Stimulated activated naive CD8-positive, alpha-beta T cell treated with anti-CD3 and anti-CD28 coated beads, Interleukin-15, amount 100 ng/mL, for 72 hours (primary cell): ENCODE data around the gene LRRC14B.

Experiments
- ATAC-seq: fragments of 150-1000 bp; cut with Tn5 transposase; 2 replicates; pipeline ENCODE4 v1.10.0; 2021; ENCODE audit warnings: mild to moderate bottlenecking, moderate library complexity
- DNase-seq, 2 donors: peaks; one replicate each; pipeline ENCODE4 v3.0.0; 2021 to 2022
- H3K27ac Mint-ChIP-seq, 2 donors: one replicate each; pipeline ENCODE4 v1.8.0; 2022; ENCODE audit warnings: mild to moderate bottlenecking in 2 of 2, mixed read lengths in 2 of 2, moderate library complexity in 2 of 2
- H3K27me3 Mint-ChIP-seq: one replicate; pipeline ENCODE4 v1.8.0; 2022; ENCODE audit warnings: mixed read lengths
- H3K4me1 Mint-ChIP-seq: one replicate; pipeline ENCODE4 v1.8.0; 2022; ENCODE audit warnings: mild to moderate bottlenecking, mixed read lengths
- H3K4me3 Mint-ChIP-seq, 2 donors: one replicate each; pipeline ENCODE4 v1.8.0; 2022; ENCODE audit warnings: mild to moderate bottlenecking in 2 of 2, mixed read lengths in 2 of 2, moderate library complexity in 1 of 2
- H3K9me3 Mint-ChIP-seq, 2 donors: one replicate each; pipeline ENCODE4 v1.8.0; 2022; ENCODE audit warnings: mixed read lengths in 2 of 2

The LRRC14B gene

DNA sequence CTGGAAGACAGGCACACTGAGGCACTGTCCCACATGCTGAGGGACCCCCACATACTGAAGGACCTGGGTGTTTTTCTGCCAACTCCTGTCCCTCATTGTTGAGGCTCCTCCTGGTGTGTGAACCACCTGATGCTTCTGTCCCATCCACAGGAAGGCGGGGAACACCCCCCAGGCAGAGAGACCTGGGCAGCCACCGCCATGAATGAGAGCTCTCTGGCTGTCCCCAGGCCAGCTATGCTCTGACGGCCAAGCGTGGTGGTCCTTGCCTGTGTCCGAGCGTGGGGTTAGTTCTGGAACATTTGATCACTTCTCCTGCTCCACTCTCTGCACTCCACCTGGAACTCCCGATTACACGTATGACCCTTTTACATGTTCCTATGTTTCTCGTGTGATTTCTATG, 11.9 kb upstream of the LRRC14B start:
- Mint-ChIP-seq H3K9me3 (no peaks in the 10 kb centered on the region), H3K4me3 (no peak overlapping the region), H3K27me3 (no peaks in the 10 kb centered on the region), H3K4me1 (no peaks in the 10 kb centered on the region), H3K27ac (no peak overlapping the region)
- ATAC-seq (no peak), DNase-seq (no peak)

DNA sequence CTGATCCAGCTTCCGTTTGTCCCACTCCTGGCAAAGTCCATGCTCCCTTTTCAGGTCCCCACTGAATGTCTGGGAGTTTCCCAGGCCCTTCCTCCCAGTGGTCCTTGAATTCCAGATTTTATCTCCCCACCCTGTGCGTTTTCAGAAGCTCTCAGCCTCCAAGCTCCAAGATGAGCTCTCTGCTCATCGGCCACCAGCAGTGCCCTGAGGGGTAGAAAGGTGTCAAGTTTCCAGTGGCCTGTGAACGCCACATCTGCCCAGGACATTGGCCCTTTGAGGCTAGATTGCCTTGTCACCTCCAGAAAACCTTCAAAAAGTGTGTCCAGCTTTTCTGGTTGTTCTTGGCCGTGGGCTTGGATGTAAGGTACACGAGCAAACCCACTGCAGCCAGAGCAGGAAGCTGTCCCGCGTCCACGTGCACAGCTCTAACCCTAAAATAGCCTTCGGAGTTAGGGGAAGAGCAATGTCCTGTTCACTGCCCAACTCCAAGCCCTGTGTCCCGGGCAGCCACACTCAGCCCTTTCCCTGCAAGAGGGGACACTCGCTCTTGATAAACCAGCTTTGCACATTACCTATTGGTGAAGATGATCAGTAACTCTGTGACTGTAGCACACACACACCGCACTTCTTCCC, 10.9 kb upstream of the LRRC14B start:
- DNase-seq: no peak
- ATAC-seq: no peak
- peak overlapping the region in 1 of 2 donors; percentile 8 for H3K27ac Mint-ChIP-seq
- H3K27me3 Mint-ChIP-seq: no peaks in the 10 kb centered on the region
- H3K4me1 Mint-ChIP-seq: no peaks in the 10 kb centered on the region
- no peak overlapping the region for H3K4me3 Mint-ChIP-seq
- H3K9me3 Mint-ChIP-seq: no peaks in the 10 kb centered on the region

DNA sequence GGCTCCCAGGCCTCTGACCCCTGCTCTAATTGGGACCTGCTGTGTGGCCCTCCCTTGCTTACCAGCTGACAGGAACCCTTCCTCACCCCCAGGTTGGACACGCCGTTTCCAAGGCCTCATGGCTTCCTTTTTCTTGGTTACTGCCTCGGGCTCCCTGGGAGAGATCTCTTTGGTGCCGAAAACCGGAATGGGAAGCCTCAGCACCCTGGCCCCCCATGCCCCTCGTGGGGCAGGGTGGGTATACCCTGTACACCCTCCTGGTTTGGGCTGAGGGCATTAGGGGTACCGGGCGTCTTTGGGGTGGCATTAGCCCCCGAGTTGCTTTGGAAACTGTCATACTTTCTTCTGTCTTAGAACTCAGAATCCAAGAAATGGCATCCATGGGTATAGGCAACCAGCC, 10.1 kb upstream of the LRRC14B start:
- DNase-seq (no peak), ATAC-seq (no peak)
- Mint-ChIP-seq H3K4me1 (no peaks in the 10 kb centered on the region), H3K27ac (no peak overlapping the region), H3K27me3 (no peaks in the 10 kb centered on the region), H3K4me3 (no peak overlapping the region), H3K9me3 (no peaks in the 10 kb centered on the region)

DNA sequence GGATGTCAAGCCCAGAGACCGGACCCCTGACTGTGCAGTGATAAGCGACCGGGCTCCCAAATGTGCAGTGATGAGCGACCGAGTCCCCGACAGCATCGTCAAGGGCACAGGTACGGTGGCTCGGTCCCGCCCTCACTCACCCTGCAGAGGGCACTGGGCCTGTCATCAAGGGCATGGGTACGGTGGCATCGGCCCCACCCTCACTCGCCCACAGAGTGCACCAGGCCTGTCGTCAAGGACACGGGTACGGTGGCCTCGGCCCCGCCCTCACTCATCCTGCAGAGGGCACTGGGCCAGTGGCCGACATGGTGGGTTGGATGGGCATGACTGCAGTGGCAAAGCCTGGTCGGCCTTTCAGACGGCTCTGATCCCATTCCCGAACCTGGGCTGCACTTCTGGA, 9.7 kb upstream of the LRRC14B start:
- ATAC-seq (no peak), DNase-seq (no peak)
- Mint-ChIP-seq H3K4me3 (no peak overlapping the region), H3K9me3 (no peaks in the 10 kb centered on the region), H3K27ac (no peak overlapping the region), H3K4me1 (no peaks in the 10 kb centered on the region), H3K27me3 (no peaks in the 10 kb centered on the region)

DNA sequence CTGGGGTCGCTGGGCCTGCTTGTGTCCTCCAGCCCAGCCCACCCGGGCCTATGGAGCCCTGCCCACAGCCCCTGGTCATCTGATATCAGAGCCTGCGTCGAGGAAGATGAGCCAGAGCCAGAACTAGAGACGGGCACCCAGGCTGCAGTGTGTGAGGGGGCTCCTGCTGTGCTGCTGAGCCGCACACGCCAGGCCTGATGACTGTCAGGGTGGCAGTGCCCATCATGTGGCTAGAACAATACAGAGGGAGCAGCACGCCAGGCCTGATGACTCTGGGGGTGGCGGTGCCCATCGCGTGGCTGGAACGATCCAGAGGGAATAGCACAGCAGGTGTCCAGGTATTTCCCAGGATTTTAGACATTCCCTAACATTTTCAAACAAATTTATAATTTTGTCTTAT, 9.2 kb upstream of the LRRC14B start:
- Mint-ChIP-seq H3K27ac (no peak overlapping the region), H3K27me3 (no peaks in the 10 kb centered on the region)
- no peak for ATAC-seq

DNA sequence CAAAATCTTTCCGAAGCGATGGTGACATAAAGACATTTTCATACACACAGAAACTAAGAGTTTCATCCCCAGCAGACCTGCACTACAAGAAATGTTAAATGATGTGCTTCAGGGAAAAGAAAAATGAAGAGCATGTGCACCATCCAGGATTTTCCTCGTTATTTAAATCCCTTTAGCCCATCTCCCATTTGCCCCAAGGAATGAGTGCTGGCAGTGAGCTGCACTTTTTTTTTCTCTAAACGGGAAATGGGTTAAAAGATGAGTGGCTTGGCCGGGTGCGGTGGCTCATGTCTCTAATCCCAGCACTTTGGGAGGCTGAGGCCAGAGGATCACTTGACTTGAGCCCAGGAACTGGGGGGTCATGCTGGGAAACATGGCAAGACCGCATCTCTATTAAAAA, 6.8 kb upstream of the LRRC14B start:
- no peaks in the 10 kb centered on the region for H3K9me3 Mint-ChIP-seq
- no peak for ATAC-seq
- no peak for DNase-seq
- H3K27me3 Mint-ChIP-seq: peaks cover 8% of the 10 kb centered on the region
- H3K4me1 Mint-ChIP-seq: peaks cover 13% of the 10 kb centered on the region
- no peak overlapping the region for H3K4me3 Mint-ChIP-seq
- H3K27ac Mint-ChIP-seq: no peak overlapping the region

More for the DNA sequence above, 9.2 kb upstream of the LRRC14B start:
- H3K4me3 Mint-ChIP-seq: no peak overlapping the region
- no peak for DNase-seq
- H3K4me1 Mint-ChIP-seq: no peaks in the 10 kb centered on the region
- H3K9me3 Mint-ChIP-seq: no peaks in the 10 kb centered on the region

DNA sequence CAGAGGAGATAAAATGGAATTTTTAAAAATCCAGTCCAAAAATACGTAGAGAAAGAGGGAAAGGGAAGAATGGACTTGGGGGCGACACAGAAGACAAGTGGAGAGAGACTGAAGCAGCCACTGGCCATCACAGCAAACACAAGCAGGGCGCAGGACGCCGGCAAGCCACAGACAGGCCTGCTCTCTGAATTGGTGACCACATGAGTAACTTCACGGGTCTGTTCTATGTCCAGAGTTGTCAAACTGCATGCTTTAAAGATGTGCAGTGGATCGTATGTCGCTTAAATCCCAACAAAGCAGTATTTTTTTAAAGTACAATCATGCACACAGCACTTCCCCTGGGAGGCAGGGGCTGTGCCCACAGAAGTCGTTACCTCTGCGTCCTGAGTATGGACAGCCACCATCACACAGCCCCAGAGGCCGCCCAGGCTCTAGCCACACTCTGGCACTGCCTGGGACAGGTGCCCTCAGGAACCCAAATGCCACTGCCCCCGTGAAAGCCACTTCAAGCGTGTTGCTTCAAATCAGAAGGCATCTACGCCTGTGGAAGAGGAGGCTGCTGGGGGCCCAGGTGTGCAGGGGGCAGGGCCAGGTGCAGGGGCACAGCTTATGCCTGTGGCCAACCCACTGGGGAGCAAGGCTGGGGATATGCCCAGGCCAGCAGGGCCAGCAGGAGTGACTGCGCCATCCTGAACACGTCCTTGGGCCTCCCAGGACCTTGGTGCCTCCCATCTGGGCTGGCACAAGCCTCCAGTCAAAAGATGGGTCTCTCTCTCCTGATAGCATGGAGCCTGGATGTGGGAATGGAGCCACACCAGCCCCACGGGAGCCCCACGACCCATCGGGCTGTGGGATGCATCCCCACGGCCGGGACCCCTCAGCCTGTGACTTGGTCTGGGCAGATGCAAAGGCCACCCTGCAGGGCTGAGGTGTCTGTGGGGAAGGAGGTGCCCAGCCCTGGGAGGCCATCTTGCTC, 5.9 kb upstream of the LRRC14B start:
- Mint-ChIP-seq H3K9me3 (no peaks in the 10 kb centered on the region), H3K27me3 (peaks cover 8% of the 10 kb centered on the region), H3K27ac (no peak overlapping the region), H3K4me1 (peaks cover 19% of the 10 kb centered on the region), H3K4me3 (no peak overlapping the region)
- no peak for DNase-seq
- no peak for ATAC-seq

DNA sequence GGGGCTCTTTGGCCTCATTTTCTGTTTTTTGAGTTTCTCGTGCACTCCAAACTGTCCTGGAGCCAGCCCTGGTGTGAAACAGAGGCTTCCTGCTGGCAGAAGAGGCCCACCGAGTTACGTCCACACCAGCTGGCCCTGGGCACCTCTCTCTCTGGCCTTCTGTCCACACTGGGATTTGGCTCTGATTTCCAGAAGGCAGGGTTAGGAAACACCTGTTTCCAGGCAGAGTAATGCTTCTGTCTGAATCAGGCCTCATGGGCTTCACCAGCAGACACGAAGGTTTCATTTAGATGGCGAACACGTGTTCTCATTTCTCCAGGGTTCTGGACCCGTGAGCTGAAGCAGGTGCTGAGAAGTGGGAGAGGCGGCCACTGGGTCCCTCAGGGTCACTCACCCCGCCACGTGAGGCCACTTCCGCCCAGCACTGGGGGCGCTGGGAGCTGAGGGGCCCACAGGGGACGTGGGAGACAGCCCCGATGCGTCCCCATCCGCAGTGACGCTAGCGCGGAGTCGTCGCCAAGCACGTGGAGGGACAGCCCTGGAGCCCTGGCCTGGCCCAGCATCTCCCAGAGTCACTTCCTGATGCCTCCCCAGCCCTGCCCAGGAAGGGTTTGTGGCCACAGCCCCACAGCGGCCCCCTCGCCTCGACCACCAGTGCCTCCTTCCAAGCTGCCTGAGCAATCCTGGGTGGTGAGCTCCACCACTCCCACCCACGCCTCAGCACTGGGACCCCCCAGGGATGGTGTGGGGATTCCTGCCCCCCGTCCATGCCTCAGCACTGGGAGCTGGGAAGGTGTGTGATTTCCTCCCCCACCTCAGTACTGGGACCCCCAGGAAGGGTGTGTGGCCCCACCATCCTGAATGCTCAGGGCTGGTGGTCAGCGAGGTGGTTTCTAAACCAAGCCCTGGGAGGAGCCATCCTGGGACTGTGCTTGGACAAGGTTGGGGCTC, 4.9 kb upstream of the LRRC14B start:
- ATAC-seq (no peak), DNase-seq (no peak)
- Mint-ChIP-seq H3K27me3 (peaks cover 8% of the 10 kb centered on the region), H3K27ac (no peak overlapping the region), H3K4me1 (peaks cover 21% of the 10 kb centered on the region), H3K4me3 (no peak overlapping the region), H3K9me3 (no peaks in the 10 kb centered on the region)

DNA sequence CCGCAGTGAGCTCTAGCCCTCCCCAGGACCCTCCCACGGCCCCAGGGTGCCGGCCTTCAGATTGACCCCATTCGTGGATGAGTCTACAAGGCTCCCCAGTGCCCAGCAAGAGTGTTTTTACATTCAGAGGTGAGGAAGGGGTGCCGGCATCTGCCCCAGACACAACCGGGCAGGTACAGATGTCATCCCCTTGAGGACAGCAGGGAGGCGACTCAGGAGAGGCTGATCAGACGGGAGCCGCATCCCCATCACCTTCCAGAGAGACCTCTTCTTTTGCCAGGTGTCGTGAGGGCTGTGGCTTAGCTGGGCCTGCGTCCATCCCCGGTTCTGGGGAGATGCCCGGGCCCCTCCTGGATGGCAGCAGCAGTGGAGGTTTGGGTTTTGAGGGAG, 4.3 kb upstream of the LRRC14B start:
- DNase-seq (no peak), ATAC-seq (no peak)
- Mint-ChIP-seq H3K27ac (no peak overlapping the region), H3K27me3 (peaks cover 8% of the 10 kb centered on the region), H3K4me1 (peaks cover 21% of the 10 kb centered on the region), H3K4me3 (no peak overlapping the region), H3K9me3 (no peaks in the 10 kb centered on the region)

DNA sequence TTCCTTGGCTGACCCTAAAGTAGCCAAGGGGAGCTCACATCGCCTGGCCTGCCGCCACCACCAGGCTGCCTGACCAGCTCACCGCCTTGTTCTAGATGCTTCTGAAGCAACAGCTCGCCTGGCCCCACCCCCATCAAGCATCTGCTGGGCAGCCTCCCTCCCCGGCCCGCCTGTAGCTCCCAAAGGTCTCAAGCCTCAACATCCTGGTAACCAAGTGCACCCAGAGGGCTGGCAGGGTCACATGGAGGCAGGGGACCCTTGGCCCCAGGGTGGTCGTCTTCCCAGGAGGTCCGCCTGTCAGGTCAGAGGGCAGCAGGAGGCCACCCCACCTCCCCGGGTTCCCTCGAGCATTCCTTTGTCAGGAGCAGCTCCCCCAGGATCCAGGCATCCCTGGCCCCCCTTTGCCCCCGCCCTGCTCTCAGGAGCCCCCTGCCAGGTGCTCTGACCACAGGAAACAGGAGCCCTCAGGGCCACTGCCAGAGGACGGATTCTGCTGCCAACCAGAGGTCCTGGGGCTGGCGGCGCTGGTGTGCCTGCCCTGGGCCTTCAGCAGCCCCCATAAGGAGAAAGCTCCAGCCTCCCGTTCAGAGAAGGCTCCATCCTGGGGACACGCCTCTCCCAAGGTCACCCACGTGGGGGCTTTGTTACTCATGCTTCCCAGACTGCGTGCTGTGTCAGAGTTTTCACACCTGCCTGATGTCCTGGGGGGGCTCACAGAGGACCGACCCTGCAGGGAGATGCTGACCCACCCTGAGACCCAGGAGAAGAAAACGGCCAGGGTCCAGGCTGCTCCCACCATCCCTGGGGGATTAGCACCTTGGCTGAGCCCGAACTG, 3.5 kb upstream of the LRRC14B start:
- H3K27me3 Mint-ChIP-seq: peaks cover 8% of the 10 kb centered on the region
- peak overlapping the region; percentile 41 to 61 for H3K4me3 Mint-ChIP-seq
- DNase-seq: no peak
- H3K9me3 Mint-ChIP-seq: no peaks in the 10 kb centered on the region
- H3K4me1 Mint-ChIP-seq: peaks cover 21% of the 10 kb centered on the region
- H3K27ac Mint-ChIP-seq: no peak overlapping the region
- no peak for ATAC-seq

DNA sequence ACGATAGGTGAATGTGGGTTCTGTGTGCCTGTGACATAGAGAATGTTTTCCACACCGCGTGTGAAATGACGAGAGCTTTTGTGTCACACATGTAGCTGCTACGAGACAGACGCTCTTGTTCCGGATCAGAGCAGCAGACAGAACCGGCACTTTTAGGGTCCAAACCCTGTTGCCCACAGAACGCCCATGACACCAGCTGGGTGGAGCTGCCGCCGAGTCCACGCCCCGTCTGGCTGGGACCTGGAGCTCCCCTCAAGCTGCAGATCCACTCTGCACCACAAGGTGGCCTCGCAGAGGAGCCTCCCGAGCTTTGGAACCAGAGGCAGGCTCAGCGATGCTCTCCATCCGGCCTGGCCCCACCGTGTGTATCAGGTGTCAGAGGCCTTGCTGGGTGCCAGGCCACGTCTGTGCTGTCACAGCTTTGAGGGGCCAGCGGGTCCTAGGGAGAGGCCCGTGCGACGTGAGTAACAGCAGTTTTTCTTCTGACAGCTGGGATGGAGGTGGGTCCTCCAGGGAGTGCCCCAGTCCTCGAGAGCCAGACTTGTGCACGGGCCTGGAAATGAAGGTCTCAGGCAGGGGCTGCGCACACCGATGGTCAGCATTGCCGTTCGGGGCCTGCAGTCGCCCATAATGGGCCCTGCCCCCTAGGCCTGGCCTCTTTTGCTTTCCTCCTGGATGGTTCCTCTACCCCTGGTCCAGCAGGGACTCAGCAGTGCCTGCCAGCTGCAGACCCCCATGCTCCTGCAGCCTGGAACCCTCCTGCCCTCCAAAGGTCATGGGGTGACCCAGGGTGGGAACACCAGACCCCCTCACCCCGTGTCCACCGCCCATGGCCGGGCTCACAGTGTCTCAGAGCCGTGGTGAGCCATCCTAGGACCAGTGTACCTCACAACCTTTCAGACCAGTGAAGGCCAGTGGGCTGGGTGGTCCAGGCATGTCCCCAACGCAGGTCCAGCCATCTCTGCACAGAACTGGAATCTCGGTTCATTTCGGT, 2.5 kb upstream of the LRRC14B start:
- Mint-ChIP-seq H3K4me1 (peaks cover 21% of the 10 kb centered on the region), H3K27me3 (peaks cover 8% of the 10 kb centered on the region), H3K9me3 (no peaks in the 10 kb centered on the region), H3K4me3 (peak overlapping the region; percentile 41 to 61), H3K27ac (peak overlapping the region; percentile 44 to 87)
- ATAC-seq (peak; percentile 91), DNase-seq (peak; percentile 91 to 92)

DNA sequence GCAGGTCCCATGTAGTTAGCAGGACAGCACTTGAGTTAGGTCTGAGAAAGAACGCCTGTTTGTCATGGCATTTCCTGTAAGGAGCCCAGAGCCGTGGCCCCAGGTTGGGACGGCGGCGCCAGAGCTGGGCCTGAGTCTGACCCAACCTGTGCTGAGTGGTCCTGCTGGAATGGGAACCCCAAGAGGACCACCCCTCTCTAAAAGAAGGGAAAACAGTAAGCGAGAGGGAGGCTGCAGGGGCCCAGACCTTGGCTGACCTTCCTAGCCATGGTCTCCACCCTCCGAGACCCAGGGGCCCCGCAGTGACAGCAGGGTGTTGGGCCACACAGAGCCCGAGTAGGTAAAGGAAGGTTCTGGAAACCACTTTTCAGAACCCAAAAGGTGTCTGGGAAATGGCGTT, 1.8 kb upstream of the LRRC14B start:
- ATAC-seq (no peak), DNase-seq (no peak)
- Mint-ChIP-seq H3K9me3 (no peaks in the 10 kb centered on the region), H3K27me3 (peaks cover 8% of the 10 kb centered on the region), H3K27ac (no peak overlapping the region), H3K4me3 (no peak overlapping the region), H3K4me1 (peaks cover 21% of the 10 kb centered on the region)

DNA sequence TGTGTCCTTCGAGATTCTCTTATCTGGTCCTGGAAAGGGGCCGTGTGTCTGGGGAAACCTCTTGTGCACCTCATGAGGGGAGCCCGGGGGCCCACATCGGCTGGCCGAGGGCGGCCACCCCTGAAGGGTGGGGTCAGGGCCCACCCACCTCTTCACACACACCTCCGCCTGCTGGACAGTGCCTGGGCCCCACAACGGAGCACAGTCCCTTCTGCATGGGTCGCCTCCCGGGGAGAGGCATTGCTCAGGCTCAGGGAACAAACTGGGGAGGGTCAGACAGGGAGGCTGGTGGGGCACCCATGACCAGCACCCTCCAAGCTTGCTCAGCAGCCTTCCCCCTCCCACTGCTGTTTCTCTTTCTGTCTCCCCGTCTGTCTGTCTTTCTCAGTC, 1.3 kb upstream of the LRRC14B start:
- ATAC-seq (no peak), DNase-seq (no peak)
- H3K27me3 Mint-ChIP-seq: peaks cover 8% of the 10 kb centered on the region
- H3K9me3 Mint-ChIP-seq: no peaks in the 10 kb centered on the region
- H3K4me1 Mint-ChIP-seq: peaks cover 21% of the 10 kb centered on the region
- H3K4me3 Mint-ChIP-seq: no peak overlapping the region
- H3K27ac Mint-ChIP-seq: no peak overlapping the region
